Islet precursor cell (in vitro differentiated cells): Measurements from ENCODE around the gene CPLX3.
A peak's percentile ranks its signal among the peaks of the same experiment; 100 is the strongest.

ENCODE experiments used
- DNase-seq: peaks from one replicate; pipeline ENCODE4 v3.0.0-alpha.2; 2018

The CPLX3 gene

GRCh38 chr15:74804935-74805334, 21.5 kb upstream of the CPLX3 start:
- DNase-seq: no peak

- no peak for DNase-seq
Observed at GRCh38 chr15:74807282-74807681, 19.1 kb upstream of the CPLX3 start.

- no peak for DNase-seq
Observed at GRCh38 chr15:74808078-74808839, 18.2 kb upstream of the CPLX3 start.

- DNase-seq: no peak
Observed at GRCh38 chr15:74808840-74809229, 17.6 kb upstream of the CPLX3 start.

- DNase-seq: no peak
Observed at GRCh38 chr15:74809242-74809641, 17.2 kb upstream of the CPLX3 start.

- DNase-seq: no peak
Observed at GRCh38 chr15:74809956-74810355, 16.5 kb upstream of the CPLX3 start.

- DNase-seq: no peak
Observed at GRCh38 chr15:74812533-74812932, 13.9 kb upstream of the CPLX3 start, which contains the start of gene LMAN1L. LMAN1L (plus strand) TSS chr15:74812835; CDS start chr15:74812855, 20 bp downstream.

- DNase-seq: no peak
Observed at GRCh38 chr15:74815121-74815934, 11.1 kb upstream of the CPLX3 start.

- DNase-seq: no peak
Observed at GRCh38 chr15:74815961-74816360, 10.5 kb upstream of the CPLX3 start.

GRCh38 chr15:74816624-74817369, 9.6 kb upstream of the CPLX3 start:
- no peak for DNase-seq

- peak; percentile 95 for DNase-seq
Observed at GRCh38 chr15:74817370-74817737, 9.1 kb upstream of the CPLX3 start.

GRCh38 chr15:74820056-74820455, 6.4 kb upstream of the CPLX3 start:
- no peak for DNase-seq

- no peak for DNase-seq
Observed at GRCh38 chr15:74821091-74821789, 5.2 kb upstream of the CPLX3 start.

GRCh38 chr15:74821790-74822158, 4.7 kb upstream of the CPLX3 start:
- no peak for DNase-seq

- DNase-seq: no peak
Observed at GRCh38 chr15:74822233-74822632, 4.2 kb upstream of the CPLX3 start.

GRCh38 chr15:74823324-74823723, 3.1 kb upstream of the CPLX3 start:
- DNase-seq: no peak

- no peak for DNase-seq
Observed at GRCh38 chr15:74824976-74825375, 1.5 kb upstream of the CPLX3 start.

- DNase-seq: no peak
Observed at GRCh38 chr15:74825866-74826265, 561 bp upstream of the CPLX3 start.

GRCh38 chr15:74826921-74827320, 494 bp downstream of the CPLX3 start:
- DNase-seq: no peak

GRCh38 chr15:74827614-74828013, 1.2 kb downstream of the CPLX3 start:
- no peak for DNase-seq

- DNase-seq: no peak
Observed at GRCh38 chr15:74828835-74829234, 2.4 kb downstream of the CPLX3 start.

GRCh38 chr15:74829486-74829885, 3.1 kb downstream of the CPLX3 start:
- DNase-seq: no peak

- no peak for DNase-seq
Observed at GRCh38 chr15:74829991-74830390, 3.6 kb downstream of the CPLX3 start.
